Hematopoietic multipotent progenitor cell (in vitro differentiated cells): ENCODE results near the gene APBB1IP. TPM values are rescaled to one million over a fixed set of nuclear protein-coding genes. Genes with fewer than 3 reads are reported as not detected.
"Not testable (repeated sequence)": the region's sequence is repeated elsewhere in the genome, so short reads cannot be mapped to it uniquely, and the experiment has no call there.

Source experiments
- DNase-seq, 3 donors: peaks; one replicate each; pipeline ENCODE4 v3.0.0-alpha.2; 2011 to 2015; ENCODE audit warnings: low read depth in 2 of 3, low spot score in 2 of 3
- total RNA-seq: library from RNA; depleted of rRNA; stranded (reverse); fragments of >200 nt; gene quantifications from one replicate; pipeline ENCODE4 v1.2.3, GENCODE V29; 2012

Gene APBB1IP
- total RNA-seq, 1 donor, result 30.7 TPM

DNA sequence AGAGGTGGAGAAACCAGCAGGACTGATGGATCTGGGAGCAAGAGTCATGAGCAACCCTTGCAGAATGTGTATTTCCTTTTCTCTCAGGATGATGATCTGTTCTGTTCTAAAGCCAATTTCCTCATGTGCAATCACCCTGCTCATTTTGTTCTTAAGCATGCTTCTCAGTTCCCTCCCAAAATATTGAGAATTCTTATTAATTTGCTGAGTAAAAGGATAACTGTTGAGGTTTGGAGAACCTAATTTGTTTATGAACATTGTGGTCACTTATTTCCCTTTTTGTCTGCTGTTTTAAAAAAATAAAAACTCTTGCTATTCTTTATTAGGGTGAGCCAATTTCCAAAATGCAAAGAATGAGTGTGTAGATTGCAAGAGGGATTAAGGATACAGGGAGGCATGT lies 106.8 kb downstream of the APBB1IP start:
- no peak for DNase-seq

DNA sequence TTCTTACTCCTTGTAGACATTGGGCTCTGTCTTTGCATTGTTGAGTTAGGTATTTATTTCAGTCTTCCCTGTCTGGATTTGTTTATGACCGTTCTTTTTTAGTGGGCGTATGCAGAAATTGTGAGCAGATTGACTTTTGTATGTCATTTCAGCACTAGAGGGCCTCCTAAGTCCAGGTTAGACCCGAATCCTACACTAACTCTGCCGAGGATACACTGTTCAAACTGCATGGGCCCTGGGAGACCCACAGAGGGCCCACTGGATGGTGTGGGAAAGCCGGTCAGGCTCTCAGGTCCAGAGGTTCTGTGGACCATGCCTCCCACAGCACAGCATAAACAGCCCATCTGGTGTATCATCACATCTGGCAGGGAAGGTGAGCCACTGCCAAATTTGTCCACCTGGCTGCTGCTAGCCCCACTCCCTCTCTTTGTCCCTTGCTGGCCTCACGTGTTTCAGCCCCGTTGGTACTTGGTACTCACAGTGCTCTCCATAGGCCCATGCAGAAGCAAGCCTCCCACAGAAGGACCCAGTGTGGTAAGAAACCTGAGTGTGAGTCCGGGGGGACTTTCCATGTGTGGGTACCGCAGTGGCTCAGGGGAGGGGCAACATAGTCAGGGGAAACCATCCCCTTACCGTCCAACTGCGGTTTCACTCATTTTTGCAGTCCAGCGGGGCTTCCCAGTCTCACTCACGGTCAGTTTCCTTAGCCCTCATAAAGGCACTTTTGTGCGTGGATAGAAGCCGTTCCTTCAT lies 112.8 kb downstream of the APBB1IP start:
- no peak for DNase-seq

DNA sequence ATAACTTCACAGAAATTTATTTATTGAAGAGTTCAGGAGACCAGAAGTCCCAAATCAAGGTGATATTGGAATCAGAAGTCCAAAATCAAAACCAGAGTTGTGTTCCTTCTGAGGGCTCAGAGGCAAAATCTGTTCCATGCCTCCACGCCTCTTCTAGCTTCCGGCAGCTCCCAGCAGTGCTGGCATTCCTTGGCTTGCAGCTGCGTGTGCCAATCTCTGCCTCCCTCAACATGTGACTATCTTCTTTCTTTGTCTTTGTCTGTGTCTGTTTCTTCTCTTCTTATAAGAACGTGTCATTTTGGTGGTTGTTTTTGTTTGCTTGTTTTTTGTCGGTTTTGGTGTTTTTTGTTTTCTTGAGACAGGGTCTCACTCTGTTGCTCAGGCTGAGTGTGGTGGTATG lies 116.1 kb downstream of the APBB1IP start:
- no peak for DNase-seq

DNA sequence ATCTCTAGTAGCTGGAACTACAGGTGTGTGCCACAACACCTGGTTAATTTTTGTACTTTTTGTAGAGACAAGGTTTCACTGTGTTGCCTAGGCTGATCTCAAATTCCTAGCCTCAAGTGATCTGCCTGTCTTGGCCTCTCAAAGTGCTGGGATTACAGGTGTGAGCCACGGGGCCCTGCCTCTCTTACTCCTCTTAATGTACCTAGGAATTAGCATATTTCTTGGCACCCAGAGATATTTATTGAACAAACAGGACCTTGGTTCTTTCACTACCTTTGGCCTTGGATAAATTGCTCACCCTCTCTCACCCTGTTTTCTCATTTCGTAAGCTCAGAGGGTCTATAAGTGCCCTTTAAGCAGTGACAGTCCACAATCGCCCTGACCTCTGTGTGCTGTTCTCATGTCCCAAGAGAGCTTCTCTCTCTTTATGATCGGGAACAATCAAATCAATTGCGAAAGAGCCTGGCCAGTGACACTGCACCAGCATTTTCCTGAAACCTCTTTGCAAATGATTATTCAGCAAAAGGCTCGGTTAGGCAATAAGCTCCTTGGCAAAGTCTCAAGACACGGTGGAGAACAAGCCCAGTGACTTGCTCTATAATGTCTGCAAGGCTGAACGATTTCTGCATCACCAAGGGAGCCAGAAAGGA lies 117.7 kb downstream of the APBB1IP start:
- peak in 1 of 3 donors; percentile 42 for DNase-seq

DNA sequence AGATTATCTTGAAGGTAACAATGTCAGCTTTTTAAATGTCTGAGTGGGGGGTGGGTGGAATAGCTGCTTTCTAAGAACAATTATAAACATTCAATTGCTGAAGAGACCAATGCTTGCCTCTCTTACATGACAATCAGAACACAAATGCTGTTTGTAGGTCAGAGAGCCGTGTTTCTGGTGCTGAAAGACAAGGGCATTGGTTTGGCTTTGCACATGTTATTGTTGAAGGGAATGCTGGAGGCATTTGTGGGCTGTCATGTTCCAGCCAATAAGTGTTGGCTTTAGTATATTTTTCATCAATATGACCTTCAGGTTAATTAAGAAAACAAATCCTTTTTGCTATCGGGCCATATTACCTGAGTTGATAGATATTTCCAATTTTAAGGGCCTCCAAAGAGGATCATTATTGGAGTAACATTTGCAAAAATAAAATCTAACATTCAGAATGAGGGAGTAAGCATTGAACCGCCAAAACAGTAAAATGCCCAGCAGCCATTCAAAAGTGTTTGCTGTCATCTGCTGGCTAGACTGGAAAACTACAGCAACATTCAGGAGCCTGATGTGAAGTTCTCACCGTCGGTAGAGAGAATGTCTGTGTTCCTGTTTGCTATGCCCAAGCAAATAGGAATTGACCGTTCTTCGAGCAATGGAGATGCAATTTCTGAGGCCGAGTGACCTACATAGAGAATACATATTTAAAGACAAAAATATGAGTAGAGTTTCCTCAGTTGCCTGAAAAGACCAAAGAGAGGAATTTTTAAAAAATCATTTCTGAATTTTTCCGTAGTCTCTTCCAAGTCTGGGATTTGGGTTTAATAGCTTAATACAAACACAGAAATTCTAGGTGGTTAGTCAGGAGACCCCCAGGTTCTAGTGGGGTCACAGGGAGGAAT lies 118.9 kb downstream of the APBB1IP start:
- peak; percentile 11 to 72 (median 29) for DNase-seq

DNA sequence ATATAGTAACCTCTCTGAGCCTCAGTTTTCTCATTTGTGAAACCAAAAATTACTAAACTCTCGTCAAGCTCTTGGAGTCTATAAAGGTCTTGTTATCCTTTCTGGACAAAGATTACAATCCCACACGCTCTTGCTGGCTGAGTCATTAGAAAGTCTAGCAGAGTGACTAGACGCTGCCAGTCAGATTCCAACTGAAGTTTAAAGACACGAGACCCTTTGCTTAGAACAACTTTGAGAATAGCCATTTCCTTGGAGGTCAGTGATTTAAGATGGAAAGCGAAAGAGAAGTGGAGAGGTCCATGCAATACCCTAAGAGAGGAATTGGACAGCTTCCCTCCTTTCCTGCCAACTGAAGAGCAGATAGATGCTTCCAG lies 119.5 kb downstream of the APBB1IP start:
- no peak for DNase-seq

DNA sequence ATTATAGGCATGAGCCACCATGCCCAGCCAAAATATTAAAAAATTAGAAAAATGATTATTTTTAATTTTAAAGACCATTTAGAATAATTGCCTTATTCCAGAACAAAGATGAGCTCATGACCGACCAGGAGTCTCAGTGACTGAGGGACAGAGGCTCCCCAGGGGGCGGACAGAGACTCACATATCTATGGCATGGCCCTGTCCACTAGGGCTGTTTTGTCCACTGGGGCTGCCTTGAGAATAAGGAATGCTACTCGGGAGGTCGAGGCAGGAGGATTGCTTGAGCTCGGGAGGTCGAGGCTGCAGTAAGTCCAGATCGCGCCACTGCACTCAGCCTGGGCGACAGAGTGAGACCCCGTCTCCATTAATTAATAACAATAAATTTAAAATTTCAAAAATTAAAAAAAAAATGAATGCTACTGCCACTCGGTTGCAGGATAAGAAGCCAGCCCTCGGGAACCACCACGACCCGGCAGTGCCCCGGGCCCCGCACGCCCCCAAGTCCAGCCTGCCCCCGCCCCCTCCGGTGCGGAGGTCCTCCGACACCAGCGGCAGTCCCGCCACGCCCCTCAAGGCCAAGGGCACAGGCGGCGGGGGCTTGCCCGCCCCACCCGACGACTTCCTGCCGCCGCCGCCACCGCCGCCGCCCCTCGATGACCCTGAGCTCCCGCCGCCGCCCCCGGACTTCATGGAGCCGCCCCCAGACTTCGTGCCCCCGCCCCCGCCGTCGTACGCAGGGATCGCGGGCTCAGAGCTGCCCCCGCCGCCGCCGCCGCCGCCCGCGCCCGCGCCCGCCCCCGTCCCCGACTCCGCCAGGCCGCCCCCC lies 128.6 kb downstream of the APBB1IP start:
- no peak for DNase-seq

DNA sequence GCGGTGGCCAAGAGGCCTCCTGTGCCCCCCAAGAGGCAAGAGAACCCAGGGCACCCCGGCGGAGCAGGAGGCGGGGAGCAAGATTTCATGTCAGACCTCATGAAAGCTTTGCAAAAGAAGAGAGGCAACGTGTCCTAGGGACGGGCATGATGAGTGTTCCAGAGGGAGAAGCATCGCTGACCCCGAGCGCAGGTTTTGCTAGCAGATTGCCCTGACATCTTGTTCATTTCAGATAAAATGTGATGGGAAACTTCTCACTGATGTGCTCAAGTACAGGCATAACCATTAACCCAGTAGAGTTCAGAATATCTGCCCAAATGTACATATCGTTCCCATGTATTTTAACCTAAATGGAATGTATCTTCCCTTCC lies 129.2 kb downstream of the APBB1IP start:
- DNase-seq, result no peak

DNA sequence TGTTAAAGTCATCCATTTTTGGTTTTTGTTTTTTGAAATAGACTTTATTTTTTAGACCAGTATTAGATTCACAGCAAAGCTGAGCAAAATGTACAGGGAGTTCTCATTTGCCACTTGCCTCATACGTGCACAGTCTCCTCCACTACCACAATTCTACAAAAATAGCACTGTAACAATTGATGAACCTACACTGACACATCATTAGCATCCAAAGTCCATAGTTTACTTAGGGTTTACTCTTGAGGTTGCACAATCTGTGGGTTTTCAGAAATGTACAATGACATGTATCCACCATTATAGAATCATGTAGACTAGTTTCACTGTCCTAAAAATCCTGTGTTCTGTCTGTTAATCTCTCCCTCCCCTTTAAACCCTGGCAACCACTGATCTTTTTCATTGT lies 133.5 kb downstream of the APBB1IP start:
- no peak for DNase-seq

DNA sequence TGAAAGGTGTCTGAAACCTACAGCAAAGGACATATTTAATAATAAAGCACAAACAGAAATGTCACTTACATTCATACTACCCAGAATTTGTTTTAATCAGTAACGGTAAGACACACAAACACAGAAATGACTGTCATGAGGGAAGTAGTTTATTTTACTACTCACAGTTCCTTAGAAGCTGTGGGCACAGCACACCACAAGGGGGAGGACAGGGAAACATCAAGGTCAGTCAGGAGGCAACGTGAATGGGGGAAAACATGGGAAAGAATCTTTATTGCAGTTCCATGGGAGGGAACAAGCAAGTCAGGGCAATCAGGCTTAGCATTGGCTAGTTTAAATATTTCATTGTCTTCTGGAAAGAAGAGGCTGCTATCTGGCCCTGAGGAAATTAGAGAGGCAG lies 135.5 kb downstream of the APBB1IP start:
- no peak for DNase-seq

DNA sequence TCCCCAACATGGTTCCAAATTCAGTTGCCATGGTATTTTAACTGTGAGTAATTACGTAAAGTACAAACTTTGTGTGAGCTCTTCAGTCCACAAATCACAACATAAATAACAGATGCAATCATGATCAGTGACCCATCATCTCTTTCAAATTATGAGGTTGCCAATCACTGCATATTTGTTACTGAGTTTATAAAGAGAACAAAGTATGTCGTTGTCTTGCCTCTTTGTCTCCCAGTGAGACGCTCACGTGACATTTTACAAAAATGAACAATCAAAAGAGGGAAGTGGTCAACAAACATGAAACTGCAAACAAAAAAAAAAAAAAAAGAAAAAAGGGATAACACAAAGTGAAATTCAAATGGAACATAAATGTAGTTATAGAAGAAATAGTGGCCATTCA lies 136.6 kb downstream of the APBB1IP start:
- DNase-seq, result peak in 2 of 3 donors; percentile 39 to 74

DNA sequence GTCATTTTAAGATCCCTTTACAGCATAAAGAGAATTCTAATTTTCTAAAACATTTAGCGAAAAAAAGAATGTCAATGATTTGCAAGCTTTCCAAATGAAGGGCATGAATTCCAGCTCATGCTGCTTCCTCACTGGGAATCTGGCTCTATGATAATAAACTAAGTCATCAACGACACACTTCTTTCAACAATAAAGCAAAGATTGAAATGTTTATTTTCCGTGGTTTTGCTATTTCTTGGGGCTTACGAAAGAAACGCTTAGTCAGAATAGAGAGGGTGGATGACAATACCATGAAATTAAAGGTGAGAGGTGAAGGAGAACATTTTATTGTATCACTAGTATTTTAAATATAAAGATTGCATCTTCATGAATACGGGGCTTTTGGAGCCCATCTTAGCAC lies 140.2 kb downstream of the APBB1IP start:
- DNase-seq, result not testable (repeated sequence)

DNA sequence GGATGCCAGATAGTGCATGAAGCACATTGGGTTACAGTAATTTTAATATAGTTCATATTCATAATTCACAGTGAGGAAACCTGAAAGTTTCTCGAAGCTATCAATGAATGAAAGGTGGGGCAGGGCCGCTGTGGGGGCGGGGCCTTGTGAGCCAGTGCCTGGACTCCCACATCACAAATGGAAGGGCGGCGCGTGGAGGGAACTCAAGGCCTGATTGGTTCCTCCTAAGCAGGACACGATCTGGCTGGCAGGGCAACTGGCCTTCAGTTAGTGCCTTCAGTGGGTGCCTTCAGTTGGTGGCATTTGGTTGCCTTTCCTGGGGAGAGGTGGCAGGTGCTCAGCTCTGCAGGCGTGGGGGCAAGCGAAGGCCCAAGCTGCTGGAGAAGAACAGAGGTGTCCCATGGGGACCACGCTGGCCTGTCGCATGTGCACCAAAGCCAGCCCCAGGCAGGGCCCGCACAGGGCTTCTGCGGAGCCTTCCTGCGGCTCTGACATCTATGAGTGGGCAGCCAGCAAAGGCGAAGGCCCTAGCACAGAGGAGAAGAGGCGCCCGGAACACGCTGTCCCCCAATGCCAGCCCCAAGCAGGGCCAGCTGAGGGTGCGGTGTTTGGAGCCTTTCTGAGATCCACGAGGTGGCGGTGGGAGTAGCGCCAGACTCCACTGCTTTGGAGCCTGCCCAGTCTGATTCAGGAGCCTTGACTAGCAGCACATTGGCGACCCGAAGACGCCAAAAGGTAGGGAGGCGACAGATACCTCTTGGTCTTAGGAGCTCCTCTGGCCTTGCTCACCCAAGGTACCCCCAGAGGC lies 141.3 kb downstream of the APBB1IP start:
- no peak for DNase-seq

DNA sequence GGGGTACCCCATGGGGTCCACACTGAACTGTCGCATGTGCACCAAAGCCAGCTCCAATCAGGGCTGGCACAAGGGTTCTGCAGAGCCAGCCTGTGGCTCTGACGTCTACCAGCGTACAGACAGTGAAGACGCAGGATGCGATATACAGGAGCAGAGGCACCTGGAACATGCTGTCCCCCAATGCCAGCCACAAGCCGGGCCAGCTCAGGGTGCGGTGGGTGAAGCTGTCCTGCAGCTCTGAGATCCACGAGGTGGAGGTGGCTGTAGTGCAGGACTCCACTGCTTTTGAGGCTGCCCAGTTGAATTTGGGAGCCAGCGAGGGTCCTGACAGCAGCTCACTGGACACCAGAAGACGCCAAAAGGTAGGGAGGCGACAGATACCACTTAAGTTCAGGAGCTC lies 148.1 kb downstream of the APBB1IP start:
- no peak for DNase-seq

DNA sequence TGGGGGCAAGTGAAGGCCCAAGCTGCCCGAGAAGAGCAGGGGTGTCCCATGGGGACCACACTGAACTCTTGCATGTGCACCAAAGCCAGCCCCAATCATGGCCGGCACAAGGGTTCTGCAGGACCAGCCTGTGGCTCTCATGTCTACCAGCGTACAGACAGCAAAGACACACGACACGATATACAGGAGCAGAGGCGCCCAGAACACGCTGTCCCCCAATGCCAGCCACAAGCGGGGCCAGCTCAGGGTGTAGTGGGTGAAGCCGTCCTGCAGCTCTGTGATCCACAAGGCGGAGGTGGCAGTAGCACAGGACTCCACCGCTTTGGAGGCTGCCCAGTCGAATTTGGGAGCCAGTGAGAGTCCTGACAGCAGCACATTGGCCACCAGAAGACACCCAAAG lies 150.5 kb downstream of the APBB1IP start:
- DNase-seq, result no peak

DNA sequence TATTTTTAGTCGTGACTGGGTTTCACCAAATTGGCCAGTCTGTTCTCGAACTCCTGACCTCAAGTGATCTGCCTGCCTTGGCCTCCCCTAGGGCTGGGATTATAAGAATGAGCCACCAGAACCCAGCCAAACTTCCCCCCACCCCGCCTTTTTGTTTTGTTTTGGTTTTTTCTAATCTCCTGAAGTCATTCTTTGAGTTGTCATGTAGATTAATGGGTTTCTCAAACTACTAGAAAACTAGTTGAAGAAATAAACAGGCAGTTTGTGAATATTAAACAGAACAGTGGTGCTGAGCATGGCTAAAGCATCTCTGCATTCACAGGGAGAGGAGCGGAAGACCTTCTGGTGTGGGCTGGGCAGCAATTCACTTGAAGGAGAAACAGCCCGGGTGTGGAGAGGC lies 151.7 kb downstream of the APBB1IP start:
- not testable (repeated sequence) for DNase-seq

DNA sequence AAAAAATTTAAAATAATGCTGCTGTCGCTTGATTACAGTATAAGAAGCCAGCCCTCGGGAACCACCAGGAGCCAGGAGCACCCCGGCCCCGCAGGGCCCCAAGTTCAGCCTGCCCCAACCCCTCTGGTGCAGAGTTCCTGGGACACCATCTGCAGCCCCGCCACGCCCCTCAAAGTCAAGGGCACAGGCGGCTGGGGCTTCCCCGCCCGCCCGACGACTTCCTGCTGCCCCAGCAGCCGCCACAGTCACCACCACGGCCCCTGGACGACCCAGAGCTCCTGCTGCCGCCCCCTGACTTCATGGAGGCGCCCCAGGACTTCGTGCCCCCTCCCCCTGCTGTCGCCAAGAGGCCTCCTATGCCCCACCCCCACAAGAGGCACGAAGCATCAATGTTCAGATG lies 155.8 kb downstream of the APBB1IP start:
- DNase-seq, result no peak

DNA sequence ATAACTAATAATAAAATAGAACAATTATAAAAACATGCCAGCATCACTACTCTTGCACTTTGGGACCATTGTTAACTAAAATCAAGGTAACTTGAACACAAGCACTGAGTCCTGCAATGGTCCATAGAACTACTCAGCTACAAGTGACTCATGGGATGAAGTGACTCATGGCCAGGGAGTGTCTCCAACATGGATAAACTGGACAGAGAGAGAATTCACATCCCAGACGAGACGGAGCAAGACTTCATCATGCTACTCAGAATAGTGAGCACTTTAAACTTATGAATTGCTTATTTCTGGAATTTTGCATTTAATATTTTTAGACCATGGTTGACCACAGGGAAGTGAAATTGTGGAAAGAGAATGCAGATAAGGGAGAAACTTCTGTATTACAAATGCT lies 165.1 kb downstream of the APBB1IP start:
- DNase-seq, result not testable (repeated sequence)

DNA sequence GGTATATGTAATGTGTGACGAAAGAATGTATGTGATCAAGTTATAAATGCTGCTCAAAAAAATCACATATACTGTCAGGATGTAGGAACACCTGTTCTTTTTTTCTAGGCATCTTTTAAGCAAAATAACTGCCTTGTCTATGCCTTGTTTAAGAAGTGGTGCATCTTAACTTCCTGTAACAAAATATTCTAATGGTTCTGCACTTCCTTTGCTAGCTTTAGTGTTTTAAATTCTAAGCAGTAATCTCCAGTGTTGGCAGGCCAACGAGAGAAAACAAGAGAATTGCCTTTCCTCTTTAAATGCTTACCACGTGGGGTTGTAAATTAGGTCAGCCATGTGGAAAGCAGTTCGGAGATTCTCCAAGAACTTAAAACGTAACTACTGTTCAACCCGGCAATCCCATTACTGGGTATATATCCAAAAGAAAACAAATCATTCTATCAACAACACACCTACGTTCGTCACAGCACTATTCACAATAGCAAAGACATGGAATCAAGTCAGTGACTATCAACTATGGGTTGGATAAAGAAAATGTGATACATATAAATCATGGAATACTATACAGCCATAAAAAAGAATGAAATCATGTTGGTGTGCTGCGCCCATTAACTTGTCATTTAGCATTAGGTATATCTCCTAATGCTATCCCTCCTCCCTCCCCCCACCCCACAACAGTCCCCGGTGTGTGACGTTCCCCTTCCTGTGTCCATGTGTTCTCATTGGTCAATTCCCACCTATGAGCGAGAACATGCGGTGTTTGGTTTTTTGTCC lies 166.4 kb downstream of the APBB1IP start:
- not testable (repeated sequence) for DNase-seq
